NCI-H1417 (cell line): Measurements from ENCODE around the gene GRAPL.
"Not testable (repeated sequence)": the region's sequence is repeated elsewhere in the genome, so short reads cannot be mapped to it uniquely, and the experiment has no call there.

Experiments
- DNase-seq, 3 experiments: peaks; one replicate each; lab custom pipeline; 2025; lab: John Stamatoyannopoulos, UW

GRAPL gene

DNA sequence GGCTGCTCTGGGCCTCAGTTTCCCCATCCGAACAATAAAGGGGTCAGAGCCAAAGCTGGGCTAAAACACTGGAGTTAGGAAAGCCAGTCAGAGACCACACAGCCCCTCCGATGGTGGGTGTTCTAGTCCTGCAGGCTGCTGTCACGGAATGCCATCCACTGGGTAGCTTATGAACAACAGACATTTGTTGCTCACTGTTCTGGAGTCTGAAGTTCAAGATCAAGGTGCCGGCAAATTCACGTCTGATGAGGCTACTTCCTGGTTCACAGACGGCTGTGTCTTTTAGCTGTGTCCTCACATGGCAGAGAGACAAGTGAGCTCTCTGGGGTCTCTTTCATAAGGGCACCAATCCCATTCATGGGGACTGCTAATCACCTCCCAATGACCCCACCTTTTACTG is 9.2 kb downstream of the GRAPL start:
- not testable (repeated sequence) for DNase-seq

DNA sequence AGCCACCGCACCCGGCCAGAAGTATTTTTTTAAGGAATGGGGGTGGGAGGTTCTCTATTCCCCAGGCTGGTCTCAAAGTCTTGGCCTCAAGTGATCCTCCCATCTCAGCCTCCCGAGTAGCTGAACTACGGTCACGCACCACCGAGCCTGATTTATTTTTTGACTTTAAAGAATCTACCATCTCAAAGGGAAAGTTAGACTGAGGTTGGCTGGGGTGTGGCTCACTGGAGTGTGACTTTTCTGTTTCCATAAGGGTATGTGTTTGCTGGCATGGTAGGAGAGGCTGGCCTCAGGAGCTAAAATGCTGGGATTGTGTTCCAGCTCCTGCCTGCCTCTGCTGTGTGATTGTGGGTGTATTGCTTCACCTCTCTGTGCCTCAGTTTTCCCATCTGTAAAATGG is 10.6 kb downstream of the GRAPL start:
- not testable (repeated sequence) for DNase-seq

DNA sequence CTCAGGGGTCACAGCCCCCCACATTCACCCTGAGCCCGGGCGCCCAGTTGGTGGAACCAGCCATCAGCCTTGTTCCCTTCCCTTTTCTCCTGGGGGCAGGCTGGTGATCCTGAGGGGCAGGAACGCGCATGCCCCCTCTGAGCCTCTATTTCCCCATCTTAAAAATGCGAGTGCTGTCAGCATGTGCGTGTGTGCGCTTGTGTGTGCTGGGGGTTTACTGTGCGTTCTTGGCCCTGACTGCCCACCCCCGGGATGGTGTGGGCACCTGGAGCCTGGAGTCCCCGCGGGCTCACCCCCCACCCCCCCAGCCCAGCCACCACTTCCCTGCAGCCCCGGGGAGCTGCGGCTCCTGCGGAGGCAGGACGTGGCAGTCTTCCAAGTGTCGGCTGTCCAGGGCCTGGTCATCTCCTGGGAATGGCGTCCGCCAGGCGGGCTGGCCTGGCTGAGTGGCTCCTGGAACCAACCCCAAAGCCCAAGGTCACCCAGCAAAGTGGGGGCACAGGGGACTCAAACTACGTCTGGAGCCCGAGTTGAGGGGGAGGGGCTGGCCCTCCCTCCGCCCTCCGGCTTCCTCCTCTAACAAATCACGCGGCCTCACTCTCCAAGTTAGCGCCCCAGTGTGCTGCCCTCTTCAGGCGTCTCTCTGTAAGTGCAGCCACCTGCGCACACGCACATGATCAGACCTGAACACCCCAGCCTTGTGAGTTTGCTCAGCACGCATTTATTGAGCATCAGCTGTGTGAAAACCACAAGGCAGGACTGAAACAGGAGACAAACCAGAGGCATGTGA is 14.2 kb downstream of the GRAPL start:
- not testable (repeated sequence) for DNase-seq

DNA sequence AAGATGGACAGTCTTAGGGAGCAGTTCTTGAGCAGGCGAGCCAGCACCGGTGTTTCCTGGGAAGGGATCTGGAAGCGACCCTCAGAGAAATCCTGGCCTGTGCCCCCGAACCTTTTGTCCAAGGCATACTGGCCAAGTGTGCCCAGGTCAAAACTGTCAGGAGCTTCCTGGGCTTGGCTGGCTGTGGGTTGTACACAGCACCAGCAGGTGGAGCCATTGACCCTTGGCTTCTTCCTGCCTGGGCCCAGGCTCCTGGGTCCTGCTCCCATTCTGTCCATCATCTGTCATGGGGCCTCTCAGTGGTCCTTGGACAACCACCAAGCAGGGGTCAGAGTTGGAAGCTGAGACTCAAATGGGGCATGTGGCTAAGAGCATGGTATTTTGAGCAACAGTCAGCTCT is 15.0 kb downstream of the GRAPL start:
- DNase-seq, result not testable (repeated sequence)

DNA sequence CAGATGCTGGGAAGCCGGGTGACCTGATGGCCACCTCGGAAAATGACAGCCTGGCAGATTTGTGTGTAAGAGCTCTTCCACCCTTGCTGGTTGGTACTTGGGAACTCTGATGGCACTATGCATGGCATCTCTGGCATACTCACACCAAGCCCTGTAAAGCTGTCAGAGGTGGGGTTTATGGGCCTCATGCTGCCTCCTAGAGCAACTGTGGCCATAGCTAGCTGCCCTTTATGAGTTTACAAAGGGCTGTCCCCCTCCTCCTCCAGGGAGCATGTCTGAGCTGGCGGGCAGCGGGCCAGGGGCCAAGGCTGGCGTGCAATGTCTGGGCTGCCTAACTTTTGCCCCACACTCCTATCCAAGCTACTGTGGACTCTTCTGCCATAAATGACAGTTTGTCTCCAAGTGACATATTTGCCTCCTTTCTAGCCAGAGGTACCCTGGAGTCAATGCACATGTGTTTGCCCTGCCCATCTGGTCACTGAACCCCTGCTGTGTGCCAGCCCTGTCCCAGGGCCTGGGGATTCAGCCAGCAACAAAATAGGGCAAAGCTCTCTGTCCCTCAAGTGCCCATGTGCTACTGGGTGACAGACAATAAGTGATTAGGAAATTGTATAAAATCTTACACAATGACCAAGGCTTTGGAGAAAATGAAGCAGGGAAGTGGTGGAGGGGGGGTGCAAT is 15.8 kb downstream of the GRAPL start:
- not testable (repeated sequence) for DNase-seq

DNA sequence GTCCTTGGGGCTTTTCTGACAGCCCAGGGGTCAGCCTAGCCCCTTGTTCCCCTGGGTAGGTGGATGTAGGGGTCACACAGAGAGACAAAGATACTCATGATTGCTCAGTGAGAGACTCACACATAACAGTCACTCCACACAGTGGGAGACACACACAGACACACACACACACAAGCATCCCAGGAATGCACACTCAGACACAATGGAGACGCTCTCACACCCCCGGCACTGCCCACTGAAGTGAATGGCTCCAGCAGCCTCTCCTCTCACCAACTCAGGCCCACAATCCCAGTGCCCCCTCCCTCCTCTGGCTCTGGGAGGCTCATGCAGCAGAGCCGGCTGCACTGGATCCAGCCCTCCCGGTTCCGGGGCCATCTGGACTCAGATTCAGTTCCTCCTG is 17.0 kb downstream of the GRAPL start:
- not testable (repeated sequence) for DNase-seq

DNA sequence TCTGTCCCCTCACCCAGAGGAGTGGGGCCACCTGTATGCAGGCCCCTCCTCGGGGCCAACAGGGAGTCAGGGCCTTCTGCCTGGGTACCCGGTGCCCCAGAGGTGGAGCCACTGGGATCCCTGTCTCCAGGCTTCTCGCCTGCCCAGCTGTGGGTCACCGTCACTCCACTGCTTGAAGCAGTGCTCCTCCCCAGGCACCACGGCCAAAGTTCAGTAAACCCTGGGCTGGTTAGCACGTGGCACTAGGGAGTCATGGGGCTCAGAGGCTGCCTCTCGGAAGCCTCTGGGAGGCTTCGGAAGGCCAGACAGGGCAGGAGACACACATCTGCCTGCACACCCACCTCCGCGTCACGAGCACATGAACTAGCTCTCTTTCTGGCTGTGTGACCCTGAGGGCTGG is 18.1 kb downstream of the GRAPL start:
- not testable (repeated sequence) for DNase-seq

DNA sequence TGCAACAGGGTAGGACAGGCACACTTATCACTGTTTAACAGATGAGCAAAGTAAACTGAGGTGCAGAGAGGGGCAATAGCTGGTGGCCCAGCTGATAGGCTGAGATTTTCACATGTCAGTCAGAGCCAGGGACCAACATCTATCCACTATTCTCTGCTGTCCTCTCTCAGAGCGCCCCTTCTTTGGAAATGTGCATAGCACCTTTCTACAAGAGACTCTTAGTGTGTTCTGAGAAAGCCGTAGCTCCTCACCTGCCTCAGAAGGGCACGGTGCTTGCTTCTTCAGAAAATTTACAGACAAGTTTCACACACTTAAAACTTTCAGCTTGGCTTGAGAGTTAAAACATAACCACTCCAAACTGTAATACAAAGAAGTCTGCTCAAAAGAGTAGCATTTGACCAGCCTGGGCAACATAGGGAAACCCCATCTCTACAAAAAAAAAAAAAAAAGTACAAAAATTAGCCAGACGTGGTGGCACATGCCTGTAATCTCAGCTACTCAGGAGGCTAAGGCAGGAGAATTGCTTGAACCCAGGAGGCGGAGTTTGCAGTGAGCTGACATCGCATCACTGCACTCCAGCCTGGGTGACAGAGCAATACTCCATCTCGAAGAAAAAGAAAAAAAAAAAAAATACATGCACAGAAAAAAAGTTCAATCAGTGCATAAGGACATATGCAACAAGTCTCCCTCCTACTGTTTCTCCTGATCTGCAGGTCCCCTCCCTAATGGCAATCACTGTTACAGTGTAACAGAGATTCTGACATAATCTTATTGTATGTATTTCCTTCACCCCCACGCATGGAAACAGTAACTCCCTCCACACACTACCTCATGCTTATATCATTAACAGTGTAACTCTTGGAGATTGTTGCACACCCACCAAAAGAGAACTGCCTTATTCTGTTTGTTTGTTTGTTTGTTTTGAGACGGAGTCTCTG is 23.6 kb downstream of the GRAPL start:
- DNase-seq, result not testable (repeated sequence)

DNA sequence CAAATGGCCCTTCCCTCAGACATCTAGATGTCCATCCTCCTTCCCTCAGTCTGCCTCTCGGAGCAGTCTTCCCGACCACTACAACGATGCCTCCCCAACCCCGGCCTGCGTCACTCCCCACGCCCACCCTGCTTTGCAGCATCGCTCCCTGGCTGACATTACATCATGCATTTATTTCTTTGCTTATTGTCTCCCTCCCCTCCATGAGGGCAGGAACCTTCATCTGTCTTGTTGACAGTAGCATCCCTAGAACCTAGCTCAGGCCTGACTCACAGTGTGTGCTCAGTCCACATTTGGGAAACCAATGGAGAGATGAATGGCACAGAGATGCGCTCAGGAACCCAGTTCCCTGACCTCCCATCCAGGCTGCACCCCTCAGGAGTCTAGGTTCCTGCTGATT is 30.2 kb downstream of the GRAPL start:
- not testable (repeated sequence) for DNase-seq

DNA sequence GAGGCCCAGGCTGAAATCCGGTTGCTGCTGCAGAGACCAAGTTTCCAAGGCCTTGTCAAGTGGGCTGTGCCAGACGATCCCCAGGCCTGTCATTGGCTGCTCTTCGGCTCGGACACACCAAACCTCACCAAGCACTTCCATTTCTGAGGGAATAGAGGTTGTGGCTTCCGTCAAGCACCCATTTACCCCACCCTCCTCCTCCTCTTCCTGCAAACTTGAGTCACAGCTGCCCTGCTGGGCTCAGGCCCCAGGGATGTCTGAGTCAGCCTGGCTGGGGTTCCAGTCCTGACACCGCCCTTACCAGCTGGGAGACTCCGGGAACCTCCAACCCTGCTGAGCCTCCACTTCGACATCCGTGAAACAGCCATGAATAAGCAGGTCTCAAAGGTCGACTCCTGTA is 31.1 kb downstream of the GRAPL start:
- not testable (repeated sequence) for DNase-seq

DNA sequence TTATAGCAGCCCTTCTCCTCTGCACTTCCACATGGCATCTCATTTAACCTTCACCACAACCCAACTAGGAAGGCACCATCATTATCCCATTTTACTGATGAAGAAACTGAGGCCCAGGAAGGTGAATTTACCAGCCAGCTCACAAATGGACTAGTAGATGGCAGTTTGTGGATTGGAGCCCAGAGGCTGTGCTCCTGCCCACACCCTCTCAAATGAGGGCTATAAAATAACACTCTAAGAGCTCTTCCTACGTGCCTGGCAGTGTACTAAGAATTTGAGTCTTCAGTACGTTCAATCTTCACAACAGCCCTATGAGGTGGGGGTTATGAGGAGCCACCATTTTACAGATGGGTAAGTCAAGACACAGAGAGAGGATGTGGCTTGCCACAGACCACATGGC is 31.5 kb downstream of the GRAPL start:
- DNase-seq, result not testable (repeated sequence)

DNA sequence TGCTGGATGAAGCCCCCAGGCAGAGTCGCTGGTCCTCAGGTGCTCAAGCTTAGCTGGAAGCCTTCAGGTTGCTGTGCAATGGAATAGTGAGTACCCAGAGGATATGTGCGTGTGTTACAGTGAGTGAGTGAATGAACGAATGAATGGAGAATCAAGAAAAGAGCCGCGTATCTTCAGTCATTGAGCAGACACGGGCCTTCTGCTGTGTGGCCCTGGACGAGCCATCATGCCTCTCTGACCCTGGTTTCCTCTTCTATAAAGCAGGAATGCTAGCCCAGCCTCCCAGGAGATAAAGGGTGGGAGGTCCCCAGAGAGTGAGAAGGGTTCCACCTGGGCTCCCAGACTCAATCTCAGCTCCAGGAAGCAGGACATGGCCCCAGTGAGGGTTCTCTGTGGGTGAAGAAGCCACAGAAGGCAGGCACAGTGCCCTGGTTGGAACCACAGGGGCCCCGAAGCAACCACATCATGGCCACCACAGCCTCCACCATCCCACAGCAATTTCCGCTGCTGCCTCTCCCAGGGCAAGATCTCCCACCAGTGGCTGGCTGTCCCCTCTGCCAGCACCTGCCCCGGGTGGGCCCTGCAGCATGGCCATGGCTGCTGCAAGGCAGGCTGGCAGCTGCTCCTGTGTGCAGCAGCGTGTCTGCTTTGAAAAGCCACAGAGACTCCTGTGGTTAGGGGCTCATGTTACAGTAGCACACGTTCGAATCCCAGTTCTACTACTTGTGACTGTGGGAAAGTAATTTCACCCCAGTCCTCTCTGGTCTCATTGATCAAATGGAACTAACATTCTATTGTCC is 34.1 kb downstream of the GRAPL start:
- not testable (repeated sequence) for DNase-seq

DNA sequence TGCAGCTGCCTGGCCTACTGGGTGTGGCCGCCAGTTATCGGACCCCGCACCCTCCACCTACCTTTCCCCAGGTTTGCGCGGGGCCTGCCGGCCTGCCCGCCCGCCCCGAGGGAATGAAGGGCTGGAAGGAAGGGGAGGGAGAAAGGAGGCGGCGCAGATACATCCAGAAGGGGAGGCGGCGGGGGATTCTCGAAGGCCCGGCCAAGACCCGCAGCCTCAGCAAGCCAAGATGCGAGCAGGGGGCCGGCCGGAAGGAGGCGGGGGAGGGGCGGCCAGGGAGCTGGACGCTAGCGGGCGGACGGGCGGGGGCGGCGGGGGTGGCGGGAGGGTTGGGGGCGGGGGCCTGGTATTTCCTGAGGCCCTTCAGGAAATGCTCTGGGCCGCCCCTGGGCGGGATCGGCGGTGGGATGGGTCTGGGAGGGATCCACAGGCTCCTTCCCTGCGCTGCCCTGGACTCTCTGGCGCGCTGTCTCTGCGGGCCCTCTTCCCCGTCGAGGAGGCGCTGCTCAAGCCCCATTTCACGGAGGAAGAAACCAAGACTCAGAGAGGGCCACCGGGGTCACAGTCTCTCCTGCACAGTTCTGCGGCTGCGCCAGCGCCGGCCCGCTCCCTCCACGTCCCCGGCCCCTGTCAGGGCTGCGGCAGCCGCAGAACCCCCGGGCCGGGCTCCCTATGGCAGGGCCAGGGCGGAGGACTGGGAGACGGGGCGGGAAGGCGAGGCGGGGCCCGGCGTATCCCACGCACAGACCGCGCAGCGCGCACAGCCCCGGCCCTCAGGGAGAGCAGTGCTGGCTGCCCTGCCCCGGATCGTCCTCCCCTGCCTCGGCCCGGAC is 35.2 kb downstream of the GRAPL start:
- DNase-seq, result not testable (repeated sequence)

DNA sequence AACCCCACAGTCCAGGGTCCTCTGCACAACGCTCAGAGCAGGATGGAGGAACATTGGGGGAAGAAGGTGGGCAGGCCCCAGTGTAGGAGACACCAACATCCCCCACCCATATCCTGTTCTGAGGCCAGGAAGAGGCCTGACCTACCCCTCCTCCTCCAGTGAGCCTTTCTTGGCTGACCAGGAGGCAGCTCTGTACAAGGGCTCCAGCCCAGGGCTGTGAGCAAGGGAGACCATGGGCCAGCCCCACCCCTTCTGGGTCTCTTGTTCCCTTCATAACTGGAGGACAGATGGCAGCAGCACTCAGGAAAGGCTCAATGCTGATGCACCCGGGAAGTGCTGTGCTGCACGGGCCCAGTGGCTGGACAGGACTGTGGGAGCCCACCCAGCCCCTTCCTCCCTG is 47.0 kb downstream of the GRAPL start:
- DNase-seq, result not testable (repeated sequence)

DNA sequence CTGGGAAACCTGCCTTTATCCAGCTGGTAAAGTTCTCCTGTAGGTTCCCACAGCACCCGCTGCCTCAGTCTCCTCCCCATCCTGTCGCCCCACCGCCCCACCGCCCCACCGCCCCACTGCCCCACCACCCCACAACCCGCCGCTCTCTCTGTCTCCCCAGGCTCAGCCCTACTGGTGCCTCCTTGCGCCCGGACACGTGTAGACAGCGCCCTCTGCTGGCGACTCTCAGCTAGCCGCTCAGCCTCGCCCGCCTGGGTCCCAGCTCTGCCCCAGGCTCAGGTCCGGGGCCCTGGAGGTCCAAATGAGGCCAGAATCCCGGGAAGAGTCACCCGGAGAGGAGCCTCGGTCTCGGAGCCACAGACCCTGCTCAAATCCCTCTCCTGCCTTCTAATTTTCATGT is 48.0 kb downstream of the GRAPL start:
- not testable (repeated sequence) for DNase-seq

DNA sequence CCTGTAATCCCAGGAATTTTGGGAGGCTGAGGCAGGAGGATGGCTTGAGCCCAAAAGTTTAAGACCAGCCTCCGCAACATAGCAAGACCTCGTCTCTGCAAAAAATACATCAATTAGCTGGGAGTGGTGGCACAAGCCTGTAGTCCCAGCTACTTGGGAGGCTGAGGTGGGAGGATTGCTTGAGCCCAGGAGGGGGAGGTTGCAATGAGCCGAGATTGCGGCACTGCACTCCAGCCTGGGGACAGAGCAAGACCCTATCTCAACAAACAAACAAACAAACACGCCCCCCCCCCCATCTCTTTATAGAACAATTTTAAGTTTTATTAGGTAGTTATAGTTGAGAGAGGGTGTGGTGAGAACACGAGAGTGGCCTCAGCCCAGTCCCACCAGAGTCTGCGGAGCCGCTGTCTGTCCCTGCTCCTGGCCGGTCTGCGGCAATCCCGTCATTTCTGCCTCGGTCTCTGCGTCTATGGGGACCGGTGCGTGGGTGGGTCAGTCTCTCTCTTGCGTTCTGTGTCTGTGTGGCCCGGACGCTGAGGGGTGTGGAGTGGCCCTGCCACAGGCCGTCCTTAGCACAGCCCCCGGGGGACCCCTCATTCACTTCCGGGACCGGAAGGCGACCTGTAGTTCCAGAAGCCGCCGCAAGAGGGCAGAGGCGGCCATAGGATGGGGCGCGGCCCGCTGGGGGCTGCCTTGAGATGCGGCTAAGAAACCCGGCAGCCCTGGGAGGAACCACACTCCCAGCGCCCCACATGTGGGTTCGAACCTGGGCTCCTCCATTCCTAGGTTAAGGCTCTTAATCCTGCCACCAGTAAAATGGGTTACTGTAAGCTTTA is 53.9 kb downstream of the GRAPL start:
- DNase-seq, result not testable (repeated sequence)

DNA sequence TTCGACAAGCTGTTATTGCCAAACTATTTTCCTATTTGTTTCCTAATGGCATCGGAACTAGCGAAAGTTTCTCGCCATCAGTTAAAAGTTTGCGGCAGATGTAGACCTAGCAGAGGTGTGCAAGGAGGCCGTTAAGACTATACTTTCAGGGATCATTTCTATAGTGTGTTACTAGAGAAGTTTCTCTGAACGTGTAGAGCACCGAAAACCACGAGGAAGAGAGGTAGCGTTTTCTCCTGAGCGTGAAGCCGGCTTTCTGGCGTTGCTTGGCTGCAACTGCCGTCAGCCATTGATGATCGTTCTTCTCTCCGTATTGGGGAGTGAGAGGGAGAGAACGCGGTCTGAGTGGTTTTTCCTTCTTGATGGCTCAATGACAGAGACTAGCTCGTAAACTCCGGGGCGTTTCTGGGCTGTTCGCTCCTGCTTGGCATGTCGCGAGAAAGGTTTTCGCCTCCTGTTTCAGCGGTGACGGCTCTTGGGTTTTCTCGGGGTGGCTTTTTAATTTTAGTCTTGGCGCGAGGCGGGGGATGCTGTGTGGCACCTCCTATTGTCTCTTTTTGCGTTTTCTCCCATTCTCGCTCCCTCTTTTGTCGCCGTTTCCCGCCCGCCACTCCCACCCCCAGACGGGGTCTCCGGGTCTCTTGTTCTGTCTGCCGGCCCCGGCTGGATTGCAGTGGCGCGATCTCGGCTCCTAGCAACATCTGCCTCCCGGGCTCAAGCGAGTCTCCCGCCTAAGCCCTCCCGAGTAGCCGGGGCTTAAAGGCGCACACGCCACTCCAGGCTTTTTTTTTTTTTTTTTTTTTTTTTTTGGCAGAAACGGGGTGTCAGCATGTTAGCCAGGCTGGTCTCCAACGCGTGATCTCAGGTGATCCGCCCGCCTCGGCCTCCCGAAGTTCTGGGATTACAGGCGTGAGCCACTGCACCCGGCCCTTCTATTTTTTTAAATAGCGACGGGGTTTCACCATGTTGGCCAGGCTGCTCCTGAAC is 60.8 kb downstream of the GRAPL start:
- not testable (repeated sequence) for DNase-seq
